Progenitor cell of endocrine pancreas (in vitro differentiated cells): Measurements from ENCODE around the gene OTUD4. TPM values are rescaled to one million over a fixed set of nuclear protein-coding genes. Genes with fewer than 3 reads are reported as not detected.

ENCODE experiments used
- DNase-seq: peaks from one replicate; pipeline ENCODE4 v3.0.0; 2021; ENCODE audit warnings: low spot score; ENCODE audit not compliant: unreplicated experiment
- H3K27ac Mint-ChIP-seq: 2 replicates; pipeline ENCODE4 v1.8.0; 2021; ENCODE audit warnings: mild to moderate bottlenecking, moderate library complexity, mixed read lengths
- H3K27me3 Mint-ChIP-seq: 2 replicates; pipeline ENCODE4 v1.8.0; 2021; ENCODE audit warnings: mixed read lengths
- H3K36me3 Mint-ChIP-seq: 2 replicates; pipeline ENCODE4 v1.8.0; 2022; ENCODE audit warnings: mixed read lengths; ENCODE audit not compliant: insufficient read depth
- H3K4me1 Mint-ChIP-seq: 2 replicates; pipeline ENCODE4 v1.8.0; 2021; ENCODE audit warnings: low read depth, mixed read lengths
- H3K4me3 Mint-ChIP-seq: 2 replicates; pipeline ENCODE4 v1.8.0; 2021; ENCODE audit warnings: low read depth, mild to moderate bottlenecking, moderate library complexity, mixed read lengths
- H3K9me3 Mint-ChIP-seq: 2 replicates; pipeline ENCODE4 v1.8.0; 2021; ENCODE audit warnings: low read depth, mixed read lengths
- total RNA-seq: library from RNA; stranded (reverse); gene quantifications from 2 replicates; pipeline ENCODE4 v1.2.1, GENCODE V29; 2021
- TF ChIP-seq, protein P1 (sequence below): fragments of 200-600 bp; sonication (generic); IDR thresholded peaks from one replicate; pipeline ENCODE4 v1.5.0; 2021; ENCODE audit warnings: antibody characterized with exemption, mild to moderate bottlenecking; ENCODE audit not compliant: unreplicated experiment

Gene OTUD4
- total RNA-seq, 1 donor from 2014 or later: 41.8 TPM

DNA sequence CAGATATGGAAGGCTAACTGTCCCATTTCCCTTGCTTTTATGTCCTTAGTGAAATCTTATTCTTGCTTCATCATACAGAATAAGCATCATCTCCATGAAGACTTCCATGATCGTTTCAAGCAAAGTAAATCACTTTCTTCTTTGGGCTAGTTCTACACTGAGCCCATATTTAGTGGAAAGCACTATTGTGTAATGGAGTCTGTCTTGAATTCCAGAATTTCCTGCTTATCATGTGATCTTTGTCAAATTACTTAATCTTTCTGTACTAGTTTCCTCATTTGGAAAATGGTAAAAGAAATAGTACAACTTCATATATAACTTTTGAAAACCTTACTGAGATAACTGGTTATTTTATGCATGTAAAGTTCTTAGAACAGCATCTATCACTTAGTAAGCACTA, 90.0 kb downstream of the OTUD4 start:
- Mint-ChIP-seq H3K9me3 (peaks cover 8% of the 10 kb centered on the region), H3K36me3 (peaks cover 37% of the 10 kb centered on the region), H3K27ac (no peak overlapping the region), H3K4me3 (no peak overlapping the region), H3K27me3 (no peaks in the 10 kb centered on the region), H3K4me1 (no peaks in the 10 kb centered on the region)
- DNase-seq: no peak
- TF ChIP-seq, protein P1, sequence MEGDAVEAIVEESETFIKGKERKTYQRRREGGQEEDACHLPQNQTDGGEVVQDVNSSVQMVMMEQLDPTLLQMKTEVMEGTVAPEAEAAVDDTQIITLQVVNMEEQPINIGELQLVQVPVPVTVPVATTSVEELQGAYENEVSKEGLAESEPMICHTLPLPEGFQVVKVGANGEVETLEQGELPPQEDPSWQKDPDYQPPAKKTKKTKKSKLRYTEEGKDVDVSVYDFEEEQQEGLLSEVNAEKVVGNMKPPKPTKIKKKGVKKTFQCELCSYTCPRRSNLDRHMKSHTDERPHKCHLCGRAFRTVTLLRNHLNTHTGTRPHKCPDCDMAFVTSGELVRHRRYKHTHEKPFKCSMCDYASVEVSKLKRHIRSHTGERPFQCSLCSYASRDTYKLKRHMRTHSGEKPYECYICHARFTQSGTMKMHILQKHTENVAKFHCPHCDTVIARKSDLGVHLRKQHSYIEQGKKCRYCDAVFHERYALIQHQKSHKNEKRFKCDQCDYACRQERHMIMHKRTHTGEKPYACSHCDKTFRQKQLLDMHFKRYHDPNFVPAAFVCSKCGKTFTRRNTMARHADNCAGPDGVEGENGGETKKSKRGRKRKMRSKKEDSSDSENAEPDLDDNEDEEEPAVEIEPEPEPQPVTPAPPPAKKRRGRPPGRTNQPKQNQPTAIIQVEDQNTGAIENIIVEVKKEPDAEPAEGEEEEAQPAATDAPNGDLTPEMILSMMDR: no peak

DNA sequence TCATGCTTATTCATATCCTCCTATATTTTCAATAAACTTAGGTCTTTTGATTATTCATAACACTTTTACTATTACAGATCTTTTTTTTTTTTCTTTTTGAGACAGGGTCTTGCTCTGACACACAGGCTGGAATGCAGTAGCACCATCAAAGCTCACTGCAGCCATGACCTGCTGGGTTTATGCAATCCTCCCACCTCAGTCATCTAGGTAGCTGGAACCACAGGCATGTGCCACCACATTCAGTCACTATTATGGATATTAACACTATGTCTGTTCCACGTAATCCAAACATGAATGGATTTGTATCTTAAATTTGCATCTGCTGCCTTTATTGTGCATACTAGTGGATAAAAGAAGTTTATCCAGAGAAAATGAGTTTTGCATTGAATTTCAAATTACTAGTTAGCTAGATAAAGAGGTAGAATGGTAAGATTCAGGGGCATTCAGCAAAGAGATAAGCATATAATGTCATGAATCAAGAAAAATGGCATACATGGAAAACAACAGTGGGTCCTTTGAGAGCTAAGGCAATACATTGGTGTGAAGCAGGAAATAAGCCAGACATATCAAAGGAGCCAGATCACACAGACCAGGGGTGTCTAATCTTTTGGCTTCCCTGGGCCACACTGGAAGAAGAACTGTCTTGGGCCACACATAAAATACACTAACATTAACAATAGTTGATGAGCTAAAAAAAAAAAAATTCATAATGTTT, 96.3 kb downstream of the OTUD4 start:
- H3K27ac Mint-ChIP-seq: no peak overlapping the region

More for the DNA sequence above, 96.3 kb downstream of the OTUD4 start:
- H3K4me1 Mint-ChIP-seq: no peaks in the 10 kb centered on the region
- no peak overlapping the region for H3K4me3 Mint-ChIP-seq
- TF ChIP-seq, protein P1: no peak
- H3K27me3 Mint-ChIP-seq: no peaks in the 10 kb centered on the region
- H3K36me3 Mint-ChIP-seq: peaks cover 22% of the 10 kb centered on the region
- DNase-seq: no peak
- peaks cover under 1% of the 10 kb centered on the region for H3K9me3 Mint-ChIP-seq

Other genes starting within 250 kb of the OTUD4 start
- 22.5 and 24.8 TPM in 2 replicates for gene ANAPC10, start 82.4 kb downstream of the OTUD4 start, total RNA-seq
- gene ABCE1, start 82.3 kb downstream of the OTUD4 start, total RNA-seq: 53.6 and 59.3 TPM in 2 replicates